Stimulated activated CD8-positive, alpha-beta memory T cell treated with anti-CD3 and anti-CD28 coated beads, Interleukin-12 subunit alpha, Interleukin-12 subunit beta, amount 100 ng/mL, for 24 hours (primary cell): ENCODE results near the gene LTC4S.
"Not testable (repeated sequence)": the region's sequence is repeated elsewhere in the genome, so short reads cannot be mapped to it uniquely, and the experiment has no call there.

ENCODE experiments used
- DNase-seq: peaks from one replicate; pipeline ENCODE4 v3.0.0-alpha.2; 2020; ENCODE audit errors: extremely low read depth

The LTC4S gene

DNA sequence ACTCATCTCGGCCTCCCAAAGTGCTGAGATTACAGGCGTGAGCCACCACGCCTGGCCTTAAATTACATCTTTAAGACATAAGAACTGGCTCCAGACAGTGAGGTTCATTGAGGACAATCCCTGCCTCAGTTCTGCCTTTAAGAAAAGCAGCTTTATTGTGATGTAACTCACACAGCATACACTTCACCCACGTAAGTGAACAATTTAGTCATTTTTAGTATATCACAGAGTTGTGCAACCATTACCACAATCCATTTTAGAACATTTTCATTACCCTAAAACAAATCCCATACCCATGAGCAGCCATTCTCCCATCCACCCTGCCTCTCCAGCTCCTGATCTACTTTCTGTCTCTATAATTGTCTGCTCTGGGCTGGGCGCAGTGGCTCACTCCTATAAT is 24.0 kb upstream of the LTC4S start:
- no peak for DNase-seq

DNA sequence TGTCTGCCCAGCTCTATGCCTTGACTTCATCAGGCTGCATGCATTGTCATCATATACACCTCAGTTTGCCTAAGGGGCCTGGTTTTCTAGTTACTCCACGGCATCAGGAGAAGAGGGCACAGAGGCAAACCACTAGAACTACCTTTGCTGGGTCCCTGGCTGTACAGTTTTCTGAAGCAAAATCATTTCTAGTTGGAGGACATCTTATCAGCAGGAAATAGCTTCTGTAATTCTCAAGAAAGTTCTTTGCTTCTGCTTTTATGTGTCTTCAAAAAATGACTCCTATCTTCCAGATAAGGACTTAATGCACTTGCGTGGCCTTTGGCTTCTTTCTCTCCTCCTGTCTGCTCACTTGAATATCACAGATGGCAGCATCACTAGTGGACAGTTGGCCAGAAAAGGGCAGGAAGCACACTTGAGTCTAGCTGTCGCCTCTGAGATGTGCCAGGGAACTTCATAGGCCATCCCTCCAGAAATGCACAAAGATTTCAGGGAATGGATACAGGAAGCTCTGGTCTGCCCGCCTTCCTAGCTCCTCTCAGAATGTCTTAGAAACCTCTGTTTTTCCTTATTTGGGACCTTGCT is 22.4 kb upstream of the LTC4S start:
- no peak for DNase-seq

DNA sequence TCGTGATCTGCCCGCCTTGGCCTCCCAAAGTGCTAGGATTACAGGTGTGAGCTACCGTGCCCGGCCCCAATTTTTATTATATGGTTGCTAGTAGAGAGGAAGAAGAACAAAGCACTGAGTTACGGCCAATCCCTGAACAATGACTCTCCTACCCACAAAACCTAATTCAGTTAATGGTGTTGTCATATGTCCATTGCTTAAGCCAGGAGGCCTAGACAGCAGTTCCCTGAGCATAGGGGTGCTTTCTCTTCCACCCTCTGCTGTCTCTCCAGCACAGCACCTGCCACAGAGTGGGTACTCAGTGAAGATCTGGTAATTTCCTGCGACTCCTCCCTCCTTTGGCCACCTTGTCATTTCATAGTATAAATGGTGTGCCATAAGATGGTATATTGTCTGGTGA is 21.4 kb upstream of the LTC4S start:
- no peak for DNase-seq

DNA sequence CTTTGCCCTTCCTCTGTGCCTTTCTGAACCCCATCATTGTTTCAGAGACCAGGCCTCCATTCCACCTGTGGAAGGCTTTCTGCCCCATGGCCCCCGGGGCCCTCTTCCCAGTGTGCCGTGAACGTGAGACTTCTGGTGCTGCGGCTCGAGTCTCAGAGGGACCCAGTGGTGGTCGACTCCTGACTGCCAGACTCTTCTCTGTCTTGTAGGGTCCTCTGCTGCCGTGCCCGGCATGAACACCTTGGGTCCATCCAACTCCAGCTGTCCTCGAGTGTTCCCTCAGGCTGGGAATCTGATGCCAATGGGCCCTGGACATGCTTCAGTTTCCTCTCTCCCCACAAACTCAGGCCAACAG is 20.1 kb upstream of the LTC4S start:
- DNase-seq: no peak

DNA sequence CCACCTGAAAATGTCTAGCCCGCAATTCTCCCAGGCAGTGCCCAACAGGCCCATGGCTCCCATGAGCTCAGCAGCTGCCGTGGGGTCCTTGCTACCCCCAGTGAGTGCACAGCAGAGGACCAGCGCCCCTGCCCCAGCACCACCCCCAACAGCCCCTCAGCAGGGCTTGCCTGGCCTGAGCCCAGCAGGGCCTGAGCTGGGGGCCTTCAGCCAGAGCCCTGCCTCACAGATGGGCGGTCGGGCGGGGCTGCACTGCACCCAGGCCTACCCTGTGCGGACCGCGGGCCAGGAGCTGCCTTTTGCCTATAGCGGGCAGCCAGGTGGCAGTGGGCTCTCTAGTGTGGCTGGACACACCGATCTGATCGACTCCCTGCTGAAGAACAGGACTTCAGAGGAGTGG is 19.3 kb upstream of the LTC4S start:
- DNase-seq: no peak

DNA sequence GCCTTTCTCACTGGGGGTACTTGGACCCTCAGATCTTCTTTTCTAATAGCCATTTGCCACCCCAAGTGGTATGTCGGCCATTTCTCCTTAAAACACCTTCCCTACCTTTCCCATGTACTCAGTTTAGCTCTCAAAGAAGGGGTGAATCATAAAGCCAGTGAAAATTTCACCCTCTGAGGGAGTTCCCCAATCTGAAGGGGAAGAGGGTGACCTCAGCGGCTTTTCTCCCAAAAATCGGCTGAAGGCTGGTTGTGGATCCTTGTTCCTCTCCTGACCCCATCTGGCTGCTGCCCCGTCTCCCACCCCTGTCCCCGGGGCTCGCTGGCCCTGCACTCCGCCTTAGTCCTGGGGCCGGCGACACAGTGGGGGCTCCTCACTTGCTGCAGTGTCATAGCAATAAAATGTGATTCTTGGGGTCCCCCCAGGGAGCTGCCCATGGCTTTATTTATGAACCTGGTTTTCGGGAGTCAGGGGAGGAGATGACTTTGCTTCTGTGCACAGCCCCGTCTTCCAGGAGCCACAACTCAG is 17.3 kb upstream of the LTC4S start:
- no peak for DNase-seq

DNA sequence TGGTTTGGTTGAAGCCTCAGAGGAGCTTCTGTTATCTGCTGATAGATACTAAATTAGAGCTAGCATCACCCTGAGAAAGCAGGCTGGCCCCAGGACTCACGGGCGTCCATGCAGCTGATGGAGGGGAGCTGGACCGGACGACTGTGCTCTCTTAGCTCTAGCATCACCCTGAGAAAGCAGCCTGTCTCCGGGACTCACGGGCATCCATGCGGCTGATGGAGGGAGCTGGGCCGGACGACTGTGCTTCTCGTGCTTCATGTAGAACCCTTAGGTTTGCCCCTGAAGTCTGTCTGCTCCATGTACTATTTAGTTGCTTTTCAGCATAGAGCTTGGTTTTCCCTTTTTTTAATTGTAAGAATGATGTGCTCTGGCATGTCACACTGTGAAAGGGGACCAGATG is 16.3 kb upstream of the LTC4S start:
- DNase-seq: no peak

DNA sequence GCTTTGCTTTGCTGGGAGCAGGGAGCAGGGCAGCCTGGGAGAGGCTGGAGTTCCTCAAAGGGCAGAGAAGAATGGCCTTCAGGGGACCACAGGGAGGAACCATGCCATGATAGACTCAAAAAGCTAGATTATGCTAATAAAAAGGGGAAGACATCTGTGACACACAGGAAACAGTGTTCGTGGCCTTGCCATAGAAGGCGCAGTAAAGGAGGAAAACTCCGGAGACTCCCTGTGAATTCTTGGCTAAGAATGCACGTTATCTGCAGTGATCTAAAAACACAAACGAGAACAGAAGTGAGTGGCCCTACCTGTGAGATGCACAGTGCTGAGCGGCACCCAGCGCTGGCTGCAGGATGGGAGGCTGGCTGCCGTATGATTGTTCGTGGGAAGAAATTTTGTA is 15.9 kb upstream of the LTC4S start:
- DNase-seq: no peak

DNA sequence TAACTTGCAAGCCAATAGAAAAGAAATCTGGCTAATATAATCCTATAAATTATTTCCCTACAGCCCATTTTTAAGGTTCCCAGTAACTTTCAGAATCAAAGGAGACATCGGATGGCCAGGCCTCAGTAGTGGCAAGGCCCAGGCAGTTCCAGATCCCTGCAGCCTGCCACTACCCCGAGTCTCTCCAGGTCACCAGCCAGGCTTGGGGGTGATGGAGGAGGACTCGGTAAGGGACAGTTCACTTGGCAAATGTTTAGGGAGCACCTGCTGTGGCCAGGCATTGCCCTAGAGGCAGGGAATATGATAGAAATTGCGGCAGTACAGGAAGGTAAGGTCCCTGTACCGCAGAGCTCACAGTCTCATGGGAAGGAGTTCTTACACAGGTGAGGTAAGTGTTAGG is 15.2 kb upstream of the LTC4S start:
- DNase-seq: no peak

DNA sequence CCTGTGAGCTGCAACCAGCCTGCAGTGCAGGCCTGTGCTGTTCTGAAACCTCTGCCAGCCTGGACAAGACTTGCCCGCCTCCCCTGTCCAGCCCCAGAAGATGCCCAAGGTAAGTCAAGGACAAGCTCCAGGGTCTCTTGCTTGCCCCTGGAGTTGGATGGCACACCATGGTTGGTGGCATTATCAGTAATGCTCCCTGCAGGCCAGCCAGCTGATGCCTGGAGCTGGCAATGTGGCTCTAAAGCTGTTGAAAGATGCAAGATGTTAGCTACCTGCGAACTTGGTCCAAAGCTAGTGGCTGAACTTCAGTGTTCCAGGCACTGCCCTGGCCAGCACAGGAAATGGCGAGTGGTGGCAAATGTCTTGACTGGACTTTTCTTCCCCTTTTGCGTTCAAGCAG is 14.0 kb upstream of the LTC4S start:
- no peak for DNase-seq

DNA sequence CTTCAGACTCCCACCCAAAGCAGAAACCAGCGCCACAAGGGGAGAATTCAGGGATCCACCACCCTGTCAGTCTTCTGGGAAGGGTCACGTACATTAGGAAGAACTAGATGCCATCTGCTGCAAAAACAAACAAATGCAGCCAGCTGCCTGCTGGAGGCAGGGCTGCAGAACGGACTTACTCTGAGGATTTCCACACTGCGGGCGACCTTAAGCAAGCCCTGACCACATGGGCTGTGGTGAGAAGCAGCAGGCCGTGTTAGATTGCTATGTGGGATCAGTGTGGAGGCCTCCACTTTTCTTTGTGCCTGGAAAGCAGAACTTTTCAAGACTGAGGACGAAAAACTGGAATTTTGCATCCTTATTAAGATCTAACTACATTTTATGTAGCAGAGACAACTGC is 13.4 kb upstream of the LTC4S start:
- DNase-seq: no peak

DNA sequence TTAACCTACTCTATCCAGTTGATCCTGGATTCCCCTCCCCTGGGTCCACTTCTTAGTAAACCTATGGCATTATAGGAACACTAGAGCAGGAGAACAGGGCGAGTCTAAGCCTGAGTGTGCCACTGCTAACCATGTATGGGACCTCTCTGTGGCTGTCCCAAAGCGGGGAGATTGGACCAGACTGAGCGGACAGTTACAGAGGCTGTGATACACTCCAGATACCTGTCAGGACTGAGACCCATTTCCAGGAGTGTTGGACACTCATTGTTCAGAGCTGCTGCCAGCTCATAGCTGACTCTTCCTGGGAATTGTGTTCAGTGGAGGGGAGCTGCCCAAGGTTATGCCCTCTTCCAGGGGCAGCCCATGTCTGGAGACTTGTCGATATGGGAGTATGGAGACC is 11.9 kb upstream of the LTC4S start:
- no peak for DNase-seq

DNA sequence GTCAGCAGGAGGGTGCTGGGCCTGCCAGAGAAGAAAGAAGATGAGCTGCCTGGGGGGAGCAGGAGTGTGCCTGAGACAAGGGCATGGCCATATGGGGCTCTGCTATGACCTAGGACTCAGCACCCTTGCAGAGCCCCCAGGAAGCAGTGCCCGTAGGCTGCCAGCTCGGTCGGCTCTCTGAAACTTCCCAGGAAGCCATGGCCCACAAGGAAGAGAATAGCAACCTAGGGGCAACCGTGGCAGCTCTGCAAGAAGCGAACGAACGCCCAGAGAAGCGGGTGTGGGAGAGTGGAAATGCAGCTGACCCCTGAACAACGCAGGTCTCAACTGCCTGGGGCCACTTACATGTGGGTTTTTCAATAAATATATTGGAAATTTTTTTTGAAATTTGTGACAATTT is 10.7 kb upstream of the LTC4S start:
- no peak for DNase-seq

DNA sequence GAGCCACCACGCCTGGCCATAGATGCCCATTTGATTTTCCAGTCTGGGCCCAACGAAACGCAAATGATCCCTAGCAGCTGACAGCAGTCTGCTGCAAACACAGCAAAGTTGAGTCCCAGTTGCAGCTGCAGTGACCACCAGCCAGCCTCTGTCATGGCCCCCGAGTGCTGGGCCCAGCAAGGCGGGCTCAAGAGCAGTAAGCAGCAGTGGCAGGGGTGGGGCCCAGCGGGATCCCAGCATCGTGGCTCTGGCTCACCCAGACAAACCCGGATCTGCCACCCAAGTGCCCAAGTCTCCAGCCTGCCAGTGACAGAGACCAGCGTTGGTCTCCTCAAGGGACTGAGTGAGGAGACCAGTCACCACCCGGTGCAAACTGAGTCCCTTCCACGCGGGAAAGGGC is 6.9 kb upstream of the LTC4S start:
- no peak for DNase-seq

DNA sequence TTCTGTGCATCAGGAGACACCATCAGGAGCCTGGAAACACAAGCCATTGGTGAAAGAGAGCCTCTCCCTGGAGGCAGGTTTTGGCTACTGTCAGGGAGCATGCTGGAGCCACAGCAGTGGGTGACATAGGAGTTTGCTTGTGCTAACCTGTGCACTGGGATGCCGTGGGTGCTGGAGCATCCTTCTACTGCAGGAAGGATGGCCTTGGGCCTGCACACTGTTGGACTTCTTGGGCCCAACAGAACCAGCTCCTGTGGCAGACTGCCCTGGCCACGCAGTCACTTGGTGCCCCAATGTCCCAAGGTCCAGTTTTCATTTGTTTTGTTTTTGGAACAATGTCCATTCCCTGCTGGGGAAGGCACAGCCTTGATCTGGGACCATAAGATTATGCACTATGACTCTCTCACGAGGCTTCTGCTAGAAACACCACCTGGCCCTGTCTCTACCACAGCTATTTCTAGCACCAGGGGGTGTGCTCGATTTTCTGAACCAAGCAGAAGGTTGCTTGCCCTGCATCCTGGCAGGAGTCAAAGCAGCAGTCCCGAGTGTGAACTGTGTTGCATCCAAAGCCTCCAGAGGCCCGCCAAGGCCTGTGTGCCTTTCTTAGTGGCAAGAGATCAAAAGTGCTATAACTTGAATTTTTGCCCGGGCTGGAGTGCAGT is 5.5 kb upstream of the LTC4S start:
- DNase-seq: no peak

DNA sequence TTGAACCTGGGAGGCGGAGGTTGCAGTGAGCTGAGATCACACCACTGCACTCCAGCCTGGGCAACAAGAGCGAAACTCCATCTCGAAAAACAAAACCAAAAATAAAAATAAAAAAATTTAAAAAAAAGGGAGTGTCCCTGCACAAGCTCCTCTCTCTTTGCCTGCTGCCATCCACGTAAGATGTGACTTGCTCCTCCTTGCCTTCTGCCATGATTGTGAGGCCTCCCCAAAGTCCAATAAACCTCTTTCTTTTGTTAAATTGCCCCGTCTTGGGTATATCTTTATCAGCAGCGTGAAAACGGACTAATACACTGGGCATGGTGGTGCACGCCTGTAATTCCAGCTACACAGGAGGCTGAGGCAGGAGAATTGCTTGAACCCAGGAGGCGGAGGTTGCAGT is 4.5 kb upstream of the LTC4S start:
- not testable (repeated sequence) for DNase-seq

DNA sequence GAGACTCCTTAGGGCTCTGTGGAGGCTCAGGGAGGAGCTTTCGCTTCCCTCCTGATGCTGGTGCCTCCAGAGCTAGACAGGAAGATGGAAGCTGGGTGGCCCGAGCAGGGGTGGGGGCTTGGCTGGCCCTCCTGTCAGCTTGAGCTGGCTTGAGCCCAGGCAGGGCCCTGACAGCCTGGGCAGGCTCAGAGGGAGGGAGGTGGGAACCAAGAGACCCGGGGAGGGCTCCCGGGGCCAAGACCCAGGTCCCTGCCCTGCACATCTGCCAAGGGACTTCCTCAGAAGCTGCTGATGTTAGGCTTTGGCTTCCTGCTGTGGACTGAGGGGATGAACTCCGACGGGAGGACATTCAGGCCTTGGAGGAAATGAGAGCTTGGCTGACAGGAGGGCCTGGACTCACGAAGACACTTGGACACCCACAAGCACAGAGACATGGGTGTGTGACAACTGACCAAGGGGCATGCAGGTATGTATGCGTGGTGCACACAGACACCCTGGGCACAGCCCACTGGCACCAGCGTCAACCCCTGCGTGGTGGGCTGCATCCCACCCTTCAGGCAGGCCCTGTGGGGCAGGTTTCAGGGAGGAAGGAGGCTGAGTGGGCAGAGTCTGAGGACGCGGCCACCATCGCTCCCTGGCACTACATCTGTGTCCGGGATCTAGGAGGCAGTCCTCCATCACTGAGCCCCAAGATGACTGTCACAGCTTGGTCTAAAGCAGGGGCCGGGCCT is 1.7 kb upstream of the LTC4S start:
- DNase-seq: no peak

DNA sequence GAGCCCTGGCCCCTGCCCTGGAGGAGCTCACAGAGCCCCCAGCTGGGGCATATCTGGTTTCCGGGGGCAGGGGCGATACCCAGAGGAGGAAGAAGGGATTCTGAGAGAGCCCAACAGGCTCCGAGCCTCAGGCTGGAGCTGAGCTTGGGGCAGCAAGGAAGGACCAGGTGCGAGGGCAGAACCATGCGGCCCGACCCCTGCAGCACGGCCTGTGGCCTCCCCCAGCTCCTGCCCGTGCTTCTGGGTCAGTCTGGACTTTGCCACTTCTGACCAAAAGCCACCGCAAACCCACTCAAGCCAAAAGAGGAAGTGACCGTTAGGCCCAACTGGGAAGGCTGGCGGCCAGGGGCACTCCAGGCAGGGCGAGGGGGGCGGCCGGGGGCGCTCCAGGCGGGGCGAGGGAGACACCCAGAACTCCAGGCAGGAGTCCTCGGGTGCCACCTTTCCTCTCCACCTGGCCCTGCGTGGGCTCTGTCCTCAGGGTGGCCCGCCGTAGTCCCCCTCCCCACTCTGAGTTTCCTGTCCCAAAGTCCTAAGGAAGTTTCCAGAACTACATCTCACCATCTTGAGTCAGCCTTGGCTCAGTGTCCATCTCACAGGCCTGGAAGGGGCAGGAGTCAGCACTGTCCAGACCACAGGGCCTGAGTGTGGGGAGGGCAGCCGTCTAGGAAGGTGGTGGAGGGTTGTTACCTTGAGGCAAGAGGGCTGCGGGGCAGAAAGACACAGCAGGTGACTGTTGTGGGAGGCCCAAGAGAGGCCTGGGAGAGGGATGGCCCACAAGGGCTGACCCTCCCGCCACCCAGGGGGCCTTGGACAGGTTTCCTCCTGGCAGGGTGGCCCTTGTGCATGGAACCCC is 946 bp upstream of the LTC4S start:
- no peak for DNase-seq

DNA sequence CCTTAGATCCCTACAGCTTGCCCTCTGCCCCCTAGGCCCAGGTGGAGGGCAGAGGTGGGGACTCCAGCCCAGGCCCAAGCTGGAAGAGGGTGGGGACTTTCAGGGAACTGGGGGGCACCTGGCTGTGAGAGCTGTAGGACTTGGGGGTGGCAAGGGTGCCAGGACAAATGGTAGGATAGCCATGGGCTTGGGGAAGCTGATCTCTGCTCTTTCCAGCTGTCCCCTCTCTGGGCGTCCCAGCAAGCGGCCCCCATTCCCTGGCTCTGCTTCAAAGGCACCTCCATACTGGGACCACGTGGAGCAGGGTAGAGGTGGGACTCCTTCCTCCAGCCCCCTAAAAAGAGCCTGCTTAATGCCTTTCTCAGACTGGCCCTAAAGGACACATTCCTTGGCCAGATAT is 385 bp downstream of the LTC4S start:
- DNase-seq: no peak

DNA sequence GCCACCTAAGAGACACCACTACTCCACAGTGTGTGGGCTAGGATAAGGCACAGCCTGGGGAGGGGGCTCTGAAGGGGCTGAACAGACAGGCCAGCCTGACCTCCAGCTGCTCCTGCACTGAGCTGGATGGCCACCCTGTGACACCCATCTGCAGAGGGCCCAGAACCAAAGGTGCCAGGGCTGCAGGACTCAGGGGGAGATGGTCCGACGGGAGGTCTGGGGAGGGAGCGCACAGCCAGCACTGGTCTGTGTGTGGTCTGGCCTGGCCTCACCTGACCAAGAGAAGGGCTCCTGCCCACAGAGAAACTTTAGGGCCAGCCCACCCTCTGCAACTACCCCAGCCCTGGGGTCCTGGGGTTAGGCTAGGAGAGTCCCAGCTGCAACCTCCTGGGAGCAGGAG is 789 bp downstream of the LTC4S start:
- DNase-seq: no peak

DNA sequence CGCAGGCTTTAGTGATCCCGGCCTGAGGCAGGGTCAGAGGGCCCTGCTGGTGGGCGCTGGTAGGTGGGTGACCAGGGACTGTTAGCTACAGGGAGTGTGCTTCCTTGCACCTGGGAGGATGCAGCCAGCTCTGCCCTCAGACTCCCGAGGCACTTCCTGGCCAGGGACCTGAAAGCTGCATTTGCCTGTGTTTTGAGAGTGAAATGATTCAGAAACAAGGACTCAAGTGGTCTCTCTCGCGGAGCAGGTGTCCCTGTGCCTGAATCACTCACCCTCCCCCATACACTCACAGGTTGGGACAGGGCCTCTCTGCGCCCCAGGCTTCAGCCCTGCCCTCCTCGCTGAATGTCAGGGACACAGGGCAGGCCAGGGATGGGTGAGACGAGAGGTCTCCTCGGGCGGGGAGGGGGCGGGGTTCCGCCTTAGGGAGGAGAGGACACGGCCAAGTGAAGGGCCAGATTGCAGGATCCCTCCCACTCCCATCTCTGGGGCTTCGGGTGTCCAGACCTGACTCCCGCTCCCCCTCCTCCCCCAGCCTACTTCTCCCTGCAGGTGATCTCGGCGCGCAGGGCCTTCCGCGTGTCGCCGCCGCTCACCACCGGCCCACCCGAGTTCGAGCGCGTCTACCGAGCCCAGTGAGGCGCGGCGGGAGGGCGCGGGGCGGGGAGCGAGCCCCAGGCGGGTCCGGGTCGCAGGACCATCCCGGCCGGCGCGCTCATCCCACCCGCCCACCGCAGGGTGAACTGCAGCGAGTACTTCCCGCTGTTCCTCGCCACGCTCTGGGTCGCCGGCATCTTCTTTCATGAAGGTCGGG is 1.5 kb downstream of the LTC4S start:
- DNase-seq: no peak
